PFSK-1 (cell line): ENCODE data around the gene LINGO3.

Experiments used
- FOXP2 ChIP-seq: optimal IDR thresholded peaks from 2 replicates; pipeline ENCODE3; 2011; ENCODE audit warnings: borderline replicate concordance, control low read depth, inconsistent platforms; ENCODE audit not compliant: insufficient read depth; ENCODE audit errors: extremely low read length, extremely low read depth
- POLR2AphosphoS5 ChIP-seq: IDR thresholded peaks from 2 replicates; pipeline ENCODE4 v1.6.1; 2012; ENCODE audit warnings: low read depth, mild to moderate bottlenecking, control low read depth, low read length, moderate library complexity
- REST ChIP-seq, 2 experiments: IDR thresholded peaks; 2 replicates each; pipeline versions ENCODE4 v1.6.1 to v1.8.0; 2011 to 2012; ENCODE audit warnings: low read depth in 2 of 2, low read length in 2 of 2, control low read depth in 1 of 2, inconsistent platforms in 1 of 2, mild to moderate bottlenecking in 1 of 2, moderate library complexity in 1 of 2; ENCODE audit not compliant: insufficient read depth in 1 of 2
- SIN3A ChIP-seq: IDR thresholded peaks from 2 replicates; pipeline ENCODE4 v1.6.1; 2012; ENCODE audit warnings: mild to moderate bottlenecking, low read length, moderate library complexity, borderline replicate concordance; ENCODE audit not compliant: insufficient read depth
- TAF1 ChIP-seq: IDR thresholded peaks from 2 replicates; pipeline ENCODE4 v1.6.1; 2012; ENCODE audit warnings: low read length, control low read depth, borderline replicate concordance; ENCODE audit not compliant: insufficient read depth

The LINGO3 gene

GRCh38 chr19:2288818-2289713 lies 18.9 kb downstream of the LINGO3 start:
- TF ChIP-seq TAF1 (no peak), FOXP2 (no peak), POLR2AphosphoS5 (no peak), REST (IDR thresholded peaks at IDR 0.05; ENCODE audit: insufficient read depth in 1 of 2, low read depth in 2 of 2, low read length in 2 of 2) (no peak), SIN3A (no peak)

- TF ChIP-seq REST (IDR thresholded peaks at IDR 0.05; ENCODE audit: insufficient read depth in 1 of 2, low read depth in 2 of 2, low read length in 2 of 2) (no peak), FOXP2 (no peak), TAF1 (no peak), POLR2AphosphoS5 (no peak), SIN3A (no peak)
These were observed 19.6 kb downstream of the LINGO3 start for GRCh38 chr19:2288338-2288817.

- TF ChIP-seq REST (IDR thresholded peaks at IDR 0.05; ENCODE audit: insufficient read depth in 1 of 2, low read depth in 2 of 2, low read length in 2 of 2) (no peak), TAF1 (no peak), FOXP2 (no peak), SIN3A (no peak), POLR2AphosphoS5 (no peak)
These were observed 20.2 kb downstream of the LINGO3 start for GRCh38 chr19:2287585-2288337.

GRCh38 chr19:2286402-2287140 lies 21.4 kb downstream of the LINGO3 start:
- no peak for TF ChIP-seq TAF1
- TF ChIP-seq FOXP2: no peak
- TF ChIP-seq REST (IDR thresholded peaks at IDR 0.05; ENCODE audit: insufficient read depth in 1 of 2, low read depth in 2 of 2, low read length in 2 of 2): no peak
- TF ChIP-seq SIN3A: no peak
- no peak for TF ChIP-seq POLR2AphosphoS5
